GM12892 (cell line): Measurements from ENCODE around the gene SERPINA6.

Experiments used
- POLR2A ChIP-seq: IDR thresholded peaks from 2 replicates; pipeline ENCODE4 v1.6.1; 2011; ENCODE audit warnings: low read depth, low read length, control low read depth
- TAF1 ChIP-seq: IDR thresholded peaks from 2 replicates; pipeline ENCODE4 v1.6.1; 2011; ENCODE audit warnings: low read depth, mild to moderate bottlenecking, control low read depth, low read length, borderline replicate concordance

- TF ChIP-seq TAF1 (no peak), POLR2A (no peak)
Measured at GRCh38 chr14:94320243-94320642, 2.9 kb downstream of the SERPINA6 start.
